ENCODE data around the gene WDR82. TPM values are rescaled to one million over a fixed set of nuclear protein-coding genes. Genes with fewer than 3 reads are reported as not detected.

The WDR82 gene
- total and polyA plus RNA-seq, 7 donors: 22.2 to 54.9 (median 46.8) TPM

GRCh38 chr3:52269776-52270175 is 8.7 kb downstream of the WDR82 start:
- Histone ChIP-seq H3K4me3 (no peak overlapping the region), H3K27me3 (no peaks in the 10 kb centered on the region), H3K36me3 (peaks cover 0 to 59% (median 45%) of the 10 kb centered on the region in 4 donors), H3K27ac (peak overlapping the region; percentile 6 to 63 (median 57)), H3K9me3 (no peaks in the 10 kb centered on the region), H3K4me1 (peaks cover 0 to 57% (median 56%) of the 10 kb centered on the region in 4 donors)
- no peak for DNase-seq
- TF ChIP-seq POLR2A (IDR thresholded peaks at IDR 0.05) (no peak), POLR2AphosphoS5 (IDR thresholded peaks at IDR 0.05) (no peak), CTCF (IDR thresholded peaks at IDR 0.05) (no peak), EP300 (IDR thresholded peaks at IDR 0.05) (no peak)
- intact Hi-C loops (cut with DNase I): loop anchor here (10.0 kb wide), 1 partner anchor 415 kb away; the partner anchor contains the start of genes GNL3 and PBRM1
- 61 to 63% methylated on average over 3 of the region's 3 CpGs for WGBS, 2 donors

GRCh38 chr3:52268036-52268435 is 10.4 kb downstream of the WDR82 start:
- Histone ChIP-seq H3K4me3 (no peak overlapping the region), H3K4me1 (peaks cover 0 to 43% (median 41%) of the 10 kb centered on the region in 4 donors), H3K27me3 (no peaks in the 10 kb centered on the region), H3K27ac (no peak overlapping the region), H3K36me3 (peaks cover 0 to 75% (median 54%) of the 10 kb centered on the region in 4 donors), H3K9me3 (no peaks in the 10 kb centered on the region)
- TF ChIP-seq EP300 (IDR thresholded peaks at IDR 0.05): no peak
- no peak for TF ChIP-seq POLR2AphosphoS5 (IDR thresholded peaks at IDR 0.05)
- TF ChIP-seq POLR2A (IDR thresholded peaks at IDR 0.05): no peak
- no peak for TF ChIP-seq CTCF (IDR thresholded peaks at IDR 0.05)
- 88 to 93% methylated on average over 7 of the region's 7 CpGs for WGBS, 2 donors
- intact Hi-C loops (cut with DNase I): no loop called here
- DNase-seq: no peak

- no peak overlapping the region for H3K4me3 ChIP-seq
- no peak for DNase-seq
- WGBS, 2 donors: 92 to 93% methylated on average over 6 of the region's 6 CpGs
- no peaks in the 10 kb centered on the region for H3K27me3 ChIP-seq
- peaks cover 9 to 95% (median 70%) of the 10 kb centered on the region in 4 donors for H3K36me3 ChIP-seq
- intact Hi-C loops (cut with DNase I): no loop called here
- H3K27ac ChIP-seq: no peak overlapping the region
- TF ChIP-seq POLR2AphosphoS5 (IDR thresholded peaks at IDR 0.05): no peak
- no peak for TF ChIP-seq CTCF (IDR thresholded peaks at IDR 0.05)
- TF ChIP-seq EP300 (IDR thresholded peaks at IDR 0.05): no peak
- no peak for TF ChIP-seq POLR2A (IDR thresholded peaks at IDR 0.05)
- no peaks in the 10 kb centered on the region for H3K9me3 ChIP-seq
- H3K4me1 ChIP-seq: peaks cover 0 to 20% (median 15%) of the 10 kb centered on the region in 4 donors
These were observed 13.1 kb downstream of the WDR82 start for GRCh38 chr3:52265387-52265786.

GRCh38 chr3:52262447-52262846 is 16.0 kb downstream of the WDR82 start:
- peaks cover 37 to 98% (median 80%) of the 10 kb centered on the region in 4 donors for H3K36me3 ChIP-seq
- H3K4me3 ChIP-seq: no peak overlapping the region
- H3K4me1 ChIP-seq: peaks cover 0 to 10% (median 0%) of the 10 kb centered on the region in 4 donors
- H3K27ac ChIP-seq: no peak overlapping the region
- intact Hi-C loops (cut with DNase I): no loop called here
- H3K9me3 ChIP-seq: no peaks in the 10 kb centered on the region
- no peak for TF ChIP-seq EP300 (IDR thresholded peaks at IDR 0.05)
- TF ChIP-seq POLR2AphosphoS5 (IDR thresholded peaks at IDR 0.05): no peak
- TF ChIP-seq POLR2A (IDR thresholded peaks at IDR 0.05): no peak
- TF ChIP-seq CTCF (IDR thresholded peaks at IDR 0.05): no peak
- no peak for DNase-seq
- H3K27me3 ChIP-seq: no peaks in the 10 kb centered on the region

GRCh38 chr3:52259448-52259847 is 19.0 kb downstream of the WDR82 start:
- Histone ChIP-seq H3K4me1 (peaks cover 0 to 19% (median under 1%) of the 10 kb centered on the region in 4 donors), H3K9me3 (no peaks in the 10 kb centered on the region), H3K4me3 (no peak overlapping the region), H3K27me3 (no peaks in the 10 kb centered on the region), H3K36me3 (peaks cover 55 to 100% (median 81%) of the 10 kb centered on the region in 4 donors), H3K27ac (peak overlapping the region in 2 of 4 donors; percentile 1 to 18)
- intact Hi-C loops (cut with DNase I): no loop called here
- 86 to 89% methylated on average over 4 of the region's 4 CpGs for WGBS, 2 donors
- TF ChIP-seq CTCF (IDR thresholded peaks at IDR 0.05): no peak
- TF ChIP-seq POLR2A (IDR thresholded peaks at IDR 0.05): no peak
- TF ChIP-seq POLR2AphosphoS5 (IDR thresholded peaks at IDR 0.05): no peak
- no peak for TF ChIP-seq EP300 (IDR thresholded peaks at IDR 0.05)
- DNase-seq: no peak
